ENCODE data around the gene IGF2R.

GRCh38 chr6:160156842-160157241 is 188.0 kb downstream of the IGF2R start:
- no peak for TF ChIP-seq EP300 (IDR thresholded peaks at IDR 0.05)
- TF ChIP-seq, protein P1, sequence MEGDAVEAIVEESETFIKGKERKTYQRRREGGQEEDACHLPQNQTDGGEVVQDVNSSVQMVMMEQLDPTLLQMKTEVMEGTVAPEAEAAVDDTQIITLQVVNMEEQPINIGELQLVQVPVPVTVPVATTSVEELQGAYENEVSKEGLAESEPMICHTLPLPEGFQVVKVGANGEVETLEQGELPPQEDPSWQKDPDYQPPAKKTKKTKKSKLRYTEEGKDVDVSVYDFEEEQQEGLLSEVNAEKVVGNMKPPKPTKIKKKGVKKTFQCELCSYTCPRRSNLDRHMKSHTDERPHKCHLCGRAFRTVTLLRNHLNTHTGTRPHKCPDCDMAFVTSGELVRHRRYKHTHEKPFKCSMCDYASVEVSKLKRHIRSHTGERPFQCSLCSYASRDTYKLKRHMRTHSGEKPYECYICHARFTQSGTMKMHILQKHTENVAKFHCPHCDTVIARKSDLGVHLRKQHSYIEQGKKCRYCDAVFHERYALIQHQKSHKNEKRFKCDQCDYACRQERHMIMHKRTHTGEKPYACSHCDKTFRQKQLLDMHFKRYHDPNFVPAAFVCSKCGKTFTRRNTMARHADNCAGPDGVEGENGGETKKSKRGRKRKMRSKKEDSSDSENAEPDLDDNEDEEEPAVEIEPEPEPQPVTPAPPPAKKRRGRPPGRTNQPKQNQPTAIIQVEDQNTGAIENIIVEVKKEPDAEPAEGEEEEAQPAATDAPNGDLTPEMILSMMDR (IDR thresholded peaks at IDR 0.05): no peak
